OCI-LY7 (cell line): Measurements from ENCODE around the gene CAMK2N1. TPM values are rescaled to one million over a fixed set of nuclear protein-coding genes. Genes with fewer than 3 reads are reported as not detected.

Experiments used
- BruUV-seq: library from RNA; stranded (reverse); fragments of 400-500 nt; replicated peaks from 2 replicates; lab custom pipeline; 2021; lab: Mats Ljungman, UMichigan
- CTCF ChIA-PET: fragments of 300-600 bp; sonication (Branson Sonifier 250); formaldehyde crosslinking; loops from one replicate; lab custom pipeline; 2022; ENCODE audit warnings: antibody characterized with exemption; ENCODE audit not compliant: unreplicated experiment; lab: Charles Lee
- POLR2A ChIA-PET: fragments of 300-600 bp; sonication (Branson Sonifier 250); formaldehyde crosslinking; loops from one replicate; lab custom pipeline; 2022; ENCODE audit warnings: antibody characterized with exemption; lab: Charles Lee
- DNase-seq: peaks from one replicate; pipeline ENCODE4 v3.0.0-alpha.2; 2015; ENCODE audit warnings: low spot score
- H2AFZ ChIP-seq: fragments of 200-600 bp; sonication (generic), shearing (Covaris generic); 2 replicates; pipeline ENCODE4 v1.6.1; 2014; ENCODE audit warnings: mild to moderate bottlenecking, antibody characterized with exemption, low read length, moderate library complexity
- H3K27ac ChIP-seq: fragments of 200-600 bp; sonication (generic); 2 replicates; pipeline ENCODE4 v1.5.1; 2014; ENCODE audit warnings: mixed run types, low read depth, mild to moderate bottlenecking, moderate library complexity, low read length, inconsistent platforms; ENCODE audit not compliant: poor library complexity, severe bottlenecking
- H3K36me3 ChIP-seq: fragments of 200-600 bp; sonication (generic); 2 replicates; pipeline ENCODE4 v1.6.1; 2014; ENCODE audit warnings: mild to moderate bottlenecking, antibody characterized with exemption, low read length, moderate library complexity, mixed read lengths; ENCODE audit not compliant: insufficient read depth
- H3K4me1 ChIP-seq: fragments of 200-600 bp; sonication (generic); 2 replicates; pipeline ENCODE4 v1.5.1; 2014; ENCODE audit warnings: mild to moderate bottlenecking, low read length; ENCODE audit not compliant: insufficient read depth, poor library complexity, severe bottlenecking
- H3K4me2 ChIP-seq: fragments of 200-600 bp; sonication (generic); 2 replicates; pipeline ENCODE4 v1.6.1; 2014; ENCODE audit warnings: mild to moderate bottlenecking, low read length
- H3K4me3 ChIP-seq: fragments of 200-600 bp; sonication (generic); 2 replicates; pipeline ENCODE4 v1.5.1; 2014; ENCODE audit warnings: mild to moderate bottlenecking, low read depth, low read length; ENCODE audit not compliant: poor library complexity, severe bottlenecking
- H3K79me2 ChIP-seq: fragments of 200-600 bp; sonication (generic); 2 replicates; pipeline ENCODE4 v1.6.1; 2016; ENCODE audit warnings: low read depth, mild to moderate bottlenecking, low read length, moderate library complexity, mixed read lengths; ENCODE audit not compliant: insufficient read depth
- H3K9me2 ChIP-seq: fragments of 200-600 bp; sonication (generic); 2 replicates; pipeline ENCODE4 v1.6.1; 2016; ENCODE audit warnings: mild to moderate bottlenecking, low read length, mixed read lengths; ENCODE audit not compliant: insufficient read depth
- H3K9me3 ChIP-seq: fragments of 200-600 bp; sonication (generic); 2 replicates; pipeline ENCODE4 v1.6.1; 2014; ENCODE audit warnings: mild to moderate bottlenecking, mixed run types, low read length, mixed read lengths
- H4K20me1 ChIP-seq: fragments of 200-600 bp; sonication (generic); 2 replicates; pipeline ENCODE4 v1.6.1; 2014; ENCODE audit warnings: mild to moderate bottlenecking, antibody characterized with exemption, low read length, moderate library complexity, mixed read lengths; ENCODE audit not compliant: insufficient read depth
- EZH2phosphoT487 ChIP-seq: fragments of 200-600 bp; sonication (generic); IDR thresholded peaks from 2 replicates; pipeline ENCODE4 v1.6.1; 2018; ENCODE audit warnings: low read depth, borderline replicate concordance, mild to moderate bottlenecking, mixed run types, antibody characterized with exemption, low read length, moderate library complexity, mixed read lengths
- intact Hi-C: fragments of 100-400 bp; cut with micrococcal nuclease; formaldehyde crosslinking; loops from one replicate; pipeline ENCODE4 v1.10.0; 2022; ENCODE audit not compliant: unreplicated experiment
- total RNA-seq, 2 experiments: library from RNA; depleted of rRNA in 1 of 2; stranded (reverse); fragments of >200 nt in 1 of 2; shearing (Covaris generic) in 1 of 2; gene quantifications; 2 replicates each; pipeline ENCODE4 v1.2.3, GENCODE V29; 2014 to 2022
- TF ChIP-seq, protein P1 (sequence below): fragments of 200-600 bp; sonication (generic); conservative IDR thresholded peaks from 2 replicates; pipeline ENCODE4 v1.5.1; 2014; ENCODE audit warnings: mild to moderate bottlenecking, antibody characterized with exemption, low read length, moderate library complexity, mixed read lengths

CAMK2N1 gene
- total RNA-seq, 2 experiments from 2014 or later, result not detected

DNA sequence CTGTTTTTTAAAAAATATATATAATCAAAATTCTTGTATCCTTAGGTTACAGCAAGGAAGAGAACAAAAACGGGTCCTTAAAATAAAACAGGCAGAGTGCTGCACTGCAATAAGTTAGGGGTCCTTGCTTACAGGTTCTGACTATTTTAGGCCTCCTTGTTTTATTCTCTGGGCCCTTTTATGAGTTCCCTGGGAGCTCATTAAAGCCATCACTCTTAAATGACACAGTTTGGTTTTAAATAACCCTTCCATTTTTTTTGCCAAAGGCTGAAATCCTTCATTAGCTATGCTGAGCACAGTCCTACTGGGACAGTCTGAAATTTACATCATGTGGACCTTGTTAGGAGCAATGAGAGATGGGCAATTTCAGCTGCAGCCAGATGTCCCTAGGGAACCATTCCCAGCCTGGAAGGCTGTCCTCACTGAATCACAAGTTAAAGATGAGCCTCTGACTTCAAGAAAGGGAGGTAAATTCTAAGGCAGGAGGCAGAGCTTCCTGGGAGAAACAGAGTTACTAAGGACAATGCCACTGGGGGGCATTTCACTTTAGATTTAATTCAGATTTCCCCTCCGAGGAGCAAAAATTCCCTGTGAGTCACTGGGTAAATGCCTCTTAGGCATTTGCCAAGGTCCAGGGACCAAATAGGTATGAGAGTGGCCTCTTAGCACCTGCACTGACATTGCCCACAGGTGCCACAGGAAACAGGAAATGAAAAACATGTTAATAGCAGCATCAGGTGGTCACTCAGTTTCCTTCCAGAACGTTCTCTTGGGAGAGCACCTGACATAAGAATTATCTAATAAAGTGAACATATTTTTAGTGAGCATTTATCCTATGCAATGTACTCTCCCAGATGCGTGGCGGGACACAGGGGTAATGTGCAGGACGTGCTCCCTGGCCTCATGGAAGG is 25.8 kb upstream of the CAMK2N1 start:
- TF ChIP-seq, protein P1, sequence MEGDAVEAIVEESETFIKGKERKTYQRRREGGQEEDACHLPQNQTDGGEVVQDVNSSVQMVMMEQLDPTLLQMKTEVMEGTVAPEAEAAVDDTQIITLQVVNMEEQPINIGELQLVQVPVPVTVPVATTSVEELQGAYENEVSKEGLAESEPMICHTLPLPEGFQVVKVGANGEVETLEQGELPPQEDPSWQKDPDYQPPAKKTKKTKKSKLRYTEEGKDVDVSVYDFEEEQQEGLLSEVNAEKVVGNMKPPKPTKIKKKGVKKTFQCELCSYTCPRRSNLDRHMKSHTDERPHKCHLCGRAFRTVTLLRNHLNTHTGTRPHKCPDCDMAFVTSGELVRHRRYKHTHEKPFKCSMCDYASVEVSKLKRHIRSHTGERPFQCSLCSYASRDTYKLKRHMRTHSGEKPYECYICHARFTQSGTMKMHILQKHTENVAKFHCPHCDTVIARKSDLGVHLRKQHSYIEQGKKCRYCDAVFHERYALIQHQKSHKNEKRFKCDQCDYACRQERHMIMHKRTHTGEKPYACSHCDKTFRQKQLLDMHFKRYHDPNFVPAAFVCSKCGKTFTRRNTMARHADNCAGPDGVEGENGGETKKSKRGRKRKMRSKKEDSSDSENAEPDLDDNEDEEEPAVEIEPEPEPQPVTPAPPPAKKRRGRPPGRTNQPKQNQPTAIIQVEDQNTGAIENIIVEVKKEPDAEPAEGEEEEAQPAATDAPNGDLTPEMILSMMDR, result peak; percentile 21; the same call in 1 of the 2 replicates
- TF ChIP-seq EZH2phosphoT487, result no peak
- Histone ChIP-seq H3K36me3 (no peaks in the 10 kb centered on the region), H3K4me1 (peaks cover 37% of the 10 kb centered on the region), H3K79me2 (peaks cover 11% of the 10 kb centered on the region; the same call in 1 of the 2 replicates), H3K9me3 (no peaks in the 10 kb centered on the region), H2AFZ (peak overlapping the region; percentile 28; the same call in 1 of the 2 replicates), H3K27ac (peak overlapping the region; percentile 46), H3K4me3 (no peak overlapping the region), H3K9me2 (no peaks in the 10 kb centered on the region; the same call in 1 of the 2 replicates), H3K4me2 (peak overlapping the region; percentile 57), H4K20me1 (no peaks in the 10 kb centered on the region)
- ChIA-PET POLR2A (interaction anchor here (0.6 kb wide), 1 partner anchor 249 kb away, joined by 3 read pairs; no protein-coding TSS in a partner anchor), CTCF (no interaction called here)
- no TSS peak for BruUV-seq
- peak; percentile 80 for DNase-seq
- intact Hi-C loops, result no loop called here

DNA sequence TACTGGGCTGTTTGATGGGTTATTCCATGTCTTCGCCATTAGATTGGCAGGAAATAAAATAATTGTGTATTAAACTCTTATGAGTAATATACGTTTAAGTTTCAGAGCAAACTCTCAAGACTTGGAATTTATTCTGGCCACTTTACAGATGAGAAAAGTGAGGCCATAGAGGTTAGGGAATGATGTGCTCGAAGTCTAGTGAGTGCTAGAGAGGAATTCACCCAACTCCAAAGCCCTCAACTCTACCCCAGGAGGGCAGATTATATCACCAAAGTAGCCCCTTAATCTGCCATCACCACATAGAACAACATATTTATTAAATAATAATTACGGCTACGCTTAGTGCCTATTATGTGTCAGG is 22.4 kb upstream of the CAMK2N1 start:
- peaks cover 42% of the 10 kb centered on the region for H3K79me2 ChIP-seq
- ChIA-PET POLR2A (interaction anchor here (0.7 to 1.5 kb wide), 3 partner anchors 75 to 295 kb away, joined by 3 to 4 read pairs (median 3); no protein-coding TSS in a partner anchor), CTCF (interaction anchor here (0.6 kb wide), 1 partner anchor 187 kb away, joined by 3 read pairs; no protein-coding TSS in a partner anchor)
- intact Hi-C loops, result no loop called here
- TF ChIP-seq, protein P1, result no peak
- TF ChIP-seq EZH2phosphoT487, result no peak
- peak overlapping the region; percentile 94 for H2AFZ ChIP-seq
- no peak for DNase-seq
- H4K20me1 ChIP-seq, result no peaks in the 10 kb centered on the region
- H3K9me3 ChIP-seq, result no peaks in the 10 kb centered on the region
- H3K4me1 ChIP-seq, result peaks cover 46% of the 10 kb centered on the region
- peak overlapping the region; percentile 97 for H3K4me3 ChIP-seq
- TSS peak; percentile 95 for BruUV-seq
- H3K9me2 ChIP-seq, result no peaks in the 10 kb centered on the region; the same call in 1 of the 2 replicates
- H3K27ac ChIP-seq, result no peak overlapping the region
- peaks cover 11% of the 10 kb centered on the region; the same call in 1 of the 2 replicates for H3K36me3 ChIP-seq
- peak overlapping the region; percentile 81 for H3K4me2 ChIP-seq
